Left hindlimb (tissue), 1 donor: ENCODE data around the gene NAB1.

Experiments used
- DNase-seq: peaks from one replicate; pipeline ENCODE4 v3.0.0-alpha.2; 2018

The NAB1 gene

DNA sequence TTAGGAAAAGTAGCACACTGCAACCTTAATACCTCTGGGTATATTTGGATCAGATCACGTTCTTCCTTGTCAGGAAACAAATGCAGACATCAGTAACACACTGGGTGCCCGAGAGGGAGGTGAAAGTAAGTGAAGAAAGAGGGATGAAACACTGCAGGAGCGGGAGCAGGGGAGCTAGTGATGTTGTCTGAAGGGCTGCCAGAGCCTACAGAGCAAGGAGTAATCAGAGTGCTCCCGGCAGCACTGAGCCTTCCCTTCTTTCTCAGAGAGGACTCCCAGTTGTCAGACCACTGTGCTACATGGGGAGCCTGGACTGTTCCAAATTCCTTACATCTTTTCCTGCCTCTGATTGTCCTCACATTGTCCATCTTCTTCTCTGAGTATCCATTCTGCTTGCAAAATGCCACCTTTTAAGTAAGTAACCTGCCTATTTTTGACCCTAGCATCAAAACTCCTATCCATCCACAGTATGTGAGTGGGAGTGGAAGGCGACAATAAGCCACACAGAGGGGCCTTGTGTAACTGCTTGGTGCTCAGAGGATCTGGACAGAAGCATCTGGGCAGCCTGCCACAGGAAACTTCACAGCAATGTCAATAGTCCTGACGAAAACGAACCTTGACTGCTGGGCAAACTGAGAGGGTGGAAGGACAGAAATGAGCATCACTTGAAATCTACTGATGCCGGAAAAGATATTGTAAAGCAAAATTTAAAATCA lies 10.8 kb upstream of the NAB1 start:
- no peak for DNase-seq

DNA sequence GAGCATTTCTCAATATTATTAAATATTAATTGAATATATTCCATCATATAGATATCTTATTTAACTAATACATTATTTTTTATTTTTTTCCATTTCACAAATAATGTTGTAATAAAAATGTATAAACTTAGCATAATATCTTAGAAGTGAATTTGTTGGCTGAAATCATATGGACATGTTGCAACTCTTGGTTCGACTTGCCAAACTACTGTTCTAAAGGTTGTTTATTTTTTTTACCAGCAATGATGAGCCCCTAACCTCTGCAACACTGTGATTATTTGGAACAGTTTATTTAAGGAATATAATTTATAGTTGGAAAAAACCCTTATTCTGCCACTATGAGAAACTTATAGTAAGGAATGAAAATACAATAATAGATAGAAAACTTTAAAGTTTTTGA lies 8.8 kb upstream of the NAB1 start:
- DNase-seq, result no peak

DNA sequence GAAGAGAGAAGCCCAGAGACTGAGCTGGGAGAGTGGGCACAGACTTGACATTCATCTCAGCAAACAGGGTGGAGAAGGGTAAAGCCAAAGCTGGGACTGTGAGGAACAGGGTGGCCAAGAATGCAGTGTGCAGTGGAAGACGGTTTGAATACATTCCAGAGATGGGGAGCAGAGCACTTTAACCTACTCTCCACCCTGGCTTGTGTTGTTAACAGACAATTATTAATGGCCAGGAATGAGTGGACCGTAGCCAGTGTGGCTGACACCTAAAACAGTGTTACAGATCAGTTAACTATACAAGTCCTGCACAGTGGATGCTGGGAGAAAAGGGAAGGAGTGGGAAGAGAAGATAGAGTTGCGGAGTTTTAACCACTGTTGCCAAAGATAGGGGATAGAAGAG lies 7.4 kb upstream of the NAB1 start:
- DNase-seq, result no peak

DNA sequence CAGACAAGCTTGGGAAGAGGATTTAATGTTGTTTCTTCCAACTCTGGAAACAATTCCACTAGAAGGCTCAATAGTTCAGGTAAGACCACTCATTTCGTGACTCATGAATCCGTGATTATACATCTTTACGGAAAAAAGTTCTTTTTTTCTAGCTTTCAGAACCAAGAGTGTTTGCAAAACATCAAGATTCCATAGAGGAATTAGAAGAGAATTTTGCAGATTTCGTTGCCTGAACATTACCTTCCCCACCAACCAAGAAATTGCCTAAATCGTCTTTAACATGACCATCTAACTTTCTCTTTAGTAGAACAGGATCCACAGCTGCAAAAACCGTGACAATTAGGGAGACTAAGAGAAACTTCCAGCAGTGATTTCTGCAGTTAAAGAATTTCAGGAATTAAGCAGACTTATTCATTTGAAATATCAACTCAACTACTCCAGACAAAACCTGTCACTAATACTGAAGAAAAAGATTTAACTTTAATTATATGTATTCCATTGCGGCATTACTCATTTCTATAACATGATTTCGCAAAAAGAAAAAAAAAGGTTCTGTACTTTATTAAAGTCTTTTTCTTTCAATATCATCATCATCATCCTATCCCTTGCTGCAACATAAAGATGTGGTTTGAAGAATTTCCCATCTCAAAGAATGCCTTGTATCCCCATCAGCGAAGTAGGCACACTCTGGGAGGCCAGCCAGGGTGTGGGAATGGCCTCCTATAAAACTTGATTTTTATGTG lies 1.9 kb upstream of the NAB1 start:
- peak; percentile 39 for DNase-seq

DNA sequence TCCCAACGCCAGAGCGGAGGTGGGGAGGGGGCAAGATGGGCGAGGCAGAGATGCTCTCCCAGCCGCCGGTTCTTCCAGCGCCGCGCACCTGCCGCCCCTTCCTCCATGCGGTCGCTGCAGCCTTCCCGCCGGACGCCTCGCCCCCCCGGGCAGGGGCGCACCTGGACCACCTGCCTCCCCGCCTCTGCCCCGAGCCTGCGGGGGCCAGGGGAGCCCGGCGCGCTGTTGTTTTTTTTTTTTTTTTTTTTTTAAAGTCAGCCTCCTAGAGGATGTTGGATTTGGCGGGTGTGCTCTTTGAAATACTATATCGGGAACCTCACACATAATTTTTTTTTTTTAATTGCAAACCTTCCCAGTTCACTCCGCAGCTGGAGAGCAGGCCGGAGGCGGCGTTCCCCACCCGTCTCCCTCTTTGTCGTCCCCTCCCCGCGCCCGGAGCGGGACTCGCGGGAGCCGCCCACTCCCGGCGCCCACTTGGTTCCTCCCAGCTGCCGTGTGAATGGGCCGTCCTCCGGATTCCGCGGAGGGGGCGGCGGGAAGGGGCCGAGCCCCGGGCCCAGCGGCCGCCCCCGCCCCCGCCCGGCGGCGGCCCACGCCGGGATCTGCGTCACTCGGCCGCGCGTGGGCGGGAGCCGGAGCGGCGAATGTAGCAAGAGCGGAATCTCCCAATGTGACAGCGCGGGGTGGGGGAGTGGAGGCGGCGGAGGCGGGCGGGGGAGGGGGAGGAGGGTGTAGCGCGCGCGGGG lies 421 bp upstream of the NAB1 start:
- peak; percentile 92 for DNase-seq

DNA sequence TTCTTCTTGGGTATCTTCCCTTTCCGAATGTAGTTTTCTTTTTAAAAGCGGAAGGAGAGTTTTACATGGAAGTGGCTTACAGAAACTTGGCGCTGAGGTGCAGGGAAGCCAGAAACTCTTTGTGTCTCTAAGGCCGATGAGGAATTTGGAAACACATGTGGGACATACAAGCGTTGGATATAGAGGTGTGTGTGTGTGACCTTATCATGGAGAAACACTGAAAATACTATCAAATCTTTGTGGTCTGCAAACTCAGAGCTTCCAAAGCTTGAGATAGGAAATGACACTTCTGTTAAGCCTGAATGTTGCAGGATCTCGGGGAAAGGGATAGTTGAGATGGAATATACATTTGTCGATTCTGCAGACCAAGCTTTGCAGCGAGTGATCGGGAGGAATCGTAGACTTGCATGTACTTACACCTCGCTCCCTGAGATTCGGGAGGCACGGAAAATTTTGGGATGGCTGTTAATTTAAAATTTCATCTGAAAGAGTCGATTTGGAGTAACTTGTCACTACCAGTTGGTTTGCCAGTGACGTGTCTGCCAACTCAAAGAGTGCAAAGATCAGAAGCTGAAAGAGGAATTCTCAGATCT lies 1.0 kb downstream of the NAB1 start:
- peak; percentile 40 for DNase-seq

DNA sequence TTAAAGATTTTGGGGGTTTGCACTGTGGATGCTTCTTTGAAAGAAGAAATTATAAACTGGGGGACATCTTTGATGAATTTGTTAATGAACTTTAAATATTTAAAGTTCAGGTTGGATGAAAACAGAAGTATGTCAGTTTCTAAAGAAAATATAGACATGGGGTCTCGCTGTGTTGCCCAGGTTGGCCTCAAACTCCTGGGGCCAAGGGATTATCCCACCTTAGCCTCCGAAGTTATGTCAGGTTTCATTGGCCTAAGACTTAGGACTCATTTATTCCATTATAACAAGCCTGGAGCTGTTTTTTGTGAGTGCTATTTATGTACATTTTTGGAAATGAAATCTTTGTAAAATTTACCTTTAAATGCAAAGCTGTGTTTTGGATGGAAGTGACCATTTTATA lies 2.5 kb downstream of the NAB1 start:
- no peak for DNase-seq

DNA sequence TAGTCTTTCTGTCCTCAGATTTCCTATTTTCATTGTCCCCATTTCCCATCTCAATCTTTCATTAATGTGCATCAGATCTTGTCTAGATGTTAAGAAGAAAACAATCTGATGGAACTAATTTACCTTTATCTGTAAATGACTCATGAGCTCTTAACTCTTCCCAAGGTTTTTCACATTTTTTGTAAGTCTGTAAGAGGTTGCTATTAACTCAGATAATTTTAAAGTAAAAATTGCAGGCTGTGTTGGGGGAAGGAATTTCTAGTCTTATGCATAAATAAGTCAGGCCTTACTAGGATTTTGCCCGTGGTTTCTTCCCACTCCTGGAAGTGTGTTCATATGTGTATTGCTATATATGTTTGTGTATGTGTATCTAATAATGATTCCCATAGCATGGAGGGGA lies 4.3 kb downstream of the NAB1 start:
- DNase-seq, result no peak

DNA sequence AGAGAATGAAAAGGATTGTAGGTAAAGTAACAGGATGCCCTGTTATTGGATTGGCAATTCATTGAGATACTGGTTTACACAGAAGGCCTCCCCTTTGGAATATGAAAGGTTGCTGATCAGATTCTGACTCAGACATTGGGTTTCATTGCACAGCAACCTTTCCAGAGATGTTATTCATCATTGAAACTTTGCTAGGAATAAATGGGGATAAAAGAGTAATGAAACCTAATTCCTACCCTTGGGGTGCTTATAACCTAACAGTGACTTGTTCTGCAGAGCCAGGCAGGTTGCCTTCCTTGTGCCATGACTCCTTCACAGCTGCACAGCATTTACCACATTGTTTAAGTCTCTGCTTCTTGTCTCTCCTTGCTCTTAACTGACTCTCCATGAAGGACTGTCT lies 5.0 kb downstream of the NAB1 start:
- DNase-seq, result no peak

DNA sequence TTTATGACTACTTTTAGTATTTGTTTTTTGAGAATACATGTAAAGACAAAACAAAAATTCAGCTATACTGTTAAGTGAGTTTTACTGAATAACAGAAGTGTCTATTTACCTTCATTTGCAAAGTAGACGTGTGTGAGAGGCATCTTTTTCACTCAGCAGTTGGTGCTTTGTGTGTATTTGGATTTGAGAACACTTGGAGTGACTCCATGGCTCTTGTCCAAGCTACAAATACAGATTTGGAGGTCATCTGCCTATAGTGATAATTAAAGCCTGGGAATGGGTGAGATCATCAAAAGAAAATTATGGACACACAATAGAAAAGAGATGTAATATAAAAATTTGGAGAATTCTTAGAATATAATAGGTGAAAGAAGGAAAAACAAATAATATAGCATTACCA lies 6.2 kb downstream of the NAB1 start:
- DNase-seq, result no peak

DNA sequence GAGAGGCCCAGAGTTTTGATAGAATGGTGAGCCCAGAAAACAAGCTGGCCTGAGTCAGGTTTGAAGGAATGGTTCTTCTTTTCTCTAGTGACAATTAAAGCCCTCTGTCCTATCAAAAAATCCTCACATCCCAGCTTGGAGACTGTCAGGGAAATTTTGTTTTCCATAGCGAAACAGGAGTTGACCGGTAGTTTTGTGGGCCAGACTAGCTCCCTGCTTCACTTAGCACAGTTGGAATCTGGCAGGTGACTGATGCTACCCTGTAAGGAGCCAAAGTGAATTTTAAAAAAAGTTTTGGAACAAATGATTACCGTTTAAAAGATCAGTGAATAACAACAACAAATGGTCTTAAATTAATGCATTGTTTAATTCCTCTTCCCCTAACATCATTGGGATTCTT lies 6.7 kb downstream of the NAB1 start:
- no peak for DNase-seq

DNA sequence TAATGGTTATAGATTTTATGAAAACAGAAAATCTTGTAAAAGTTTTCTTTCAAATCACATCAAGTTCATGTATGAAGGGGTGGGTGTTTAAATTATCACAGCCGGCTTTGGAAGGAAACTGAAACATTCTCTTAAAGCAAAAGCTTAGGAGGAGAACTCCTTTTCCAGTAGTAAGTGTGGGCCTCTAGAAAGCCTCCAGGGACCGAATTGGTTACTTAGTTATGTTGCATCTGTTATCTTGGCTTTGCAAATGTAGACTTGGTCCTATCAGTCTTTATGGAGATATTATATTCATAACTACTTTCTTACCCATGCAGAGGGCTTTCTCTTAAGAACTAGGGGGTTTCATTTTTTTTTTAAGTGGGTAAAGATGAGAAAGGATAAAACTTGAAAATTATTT lies 7.4 kb downstream of the NAB1 start:
- no peak for DNase-seq

DNA sequence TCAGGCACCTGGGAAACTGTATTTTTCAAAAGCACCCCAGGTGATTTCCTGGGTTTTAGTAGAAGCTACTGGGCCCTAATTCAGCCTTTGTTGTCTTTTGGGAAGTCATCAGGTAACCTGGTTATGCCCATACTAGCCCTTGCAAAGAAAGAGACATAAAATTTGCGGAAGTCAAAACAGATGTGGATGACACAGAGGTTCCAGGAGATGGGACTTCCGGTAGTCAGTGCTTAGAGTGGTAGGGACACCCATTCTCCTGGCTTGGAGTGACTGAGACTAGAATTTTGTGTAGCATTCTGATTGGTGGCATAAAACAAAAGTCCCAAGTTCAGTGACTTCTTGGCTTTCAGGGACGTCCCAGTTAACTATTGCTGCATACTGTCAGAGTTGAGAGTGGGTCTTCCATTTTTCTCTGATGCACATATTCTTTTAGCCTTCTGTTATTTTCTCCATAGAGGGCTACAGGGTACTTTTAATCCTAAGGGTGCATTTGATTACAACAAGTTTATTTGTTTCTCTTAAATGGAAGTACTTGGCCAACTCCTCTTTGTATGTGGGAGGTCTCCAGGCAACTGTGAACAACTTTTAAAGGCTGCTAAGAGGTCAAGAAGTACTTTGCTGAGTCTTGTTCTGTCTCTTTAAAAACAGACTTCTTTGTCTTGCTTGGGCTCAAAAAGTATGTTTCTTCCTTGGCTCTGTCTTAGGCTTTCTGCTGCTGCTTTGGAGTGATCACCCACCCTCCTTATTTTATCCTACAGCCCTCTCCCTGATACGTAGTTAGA lies 8.8 kb downstream of the NAB1 start:
- DNase-seq, result no peak

DNA sequence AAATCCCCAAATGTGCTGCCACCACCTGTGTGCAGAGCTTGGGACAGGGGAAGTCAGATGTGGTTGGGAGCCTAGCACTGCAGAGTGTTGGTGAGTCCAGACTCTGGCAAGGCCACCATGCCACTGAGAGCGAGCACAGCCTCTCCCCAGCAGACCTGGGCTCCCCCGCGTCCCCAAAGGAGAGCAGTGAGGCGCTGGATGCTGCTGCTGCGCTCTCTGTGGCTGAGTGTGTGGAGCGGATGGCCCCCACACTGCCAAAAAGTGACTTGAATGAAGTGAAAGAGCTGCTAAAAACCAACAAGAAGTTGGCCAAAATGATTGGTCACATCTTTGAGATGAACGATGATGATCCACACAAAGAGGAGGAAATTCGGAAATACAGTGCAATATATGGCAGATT lies 10.7 kb downstream of the NAB1 start:
- no peak for DNase-seq

DNA sequence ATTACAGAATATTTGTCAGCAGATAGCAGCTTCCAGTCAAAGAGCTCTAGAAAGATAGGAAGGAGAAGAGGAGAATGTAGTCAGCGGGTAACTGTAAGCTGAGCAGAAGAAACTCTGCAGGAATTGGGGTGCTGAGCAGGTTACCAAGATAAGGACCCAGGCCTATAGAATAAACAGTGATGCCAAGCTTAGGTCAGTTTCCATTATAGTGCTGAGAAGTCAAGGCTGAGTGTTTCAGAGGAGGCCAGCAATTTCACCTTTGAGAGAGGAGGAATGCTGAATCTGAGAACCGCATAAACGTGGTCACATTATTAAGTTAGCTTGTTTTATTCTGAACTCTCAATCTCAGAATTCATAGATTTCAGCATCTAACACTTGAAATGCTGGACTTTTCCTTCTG lies 13.9 kb downstream of the NAB1 start:
- DNase-seq, result no peak

DNA sequence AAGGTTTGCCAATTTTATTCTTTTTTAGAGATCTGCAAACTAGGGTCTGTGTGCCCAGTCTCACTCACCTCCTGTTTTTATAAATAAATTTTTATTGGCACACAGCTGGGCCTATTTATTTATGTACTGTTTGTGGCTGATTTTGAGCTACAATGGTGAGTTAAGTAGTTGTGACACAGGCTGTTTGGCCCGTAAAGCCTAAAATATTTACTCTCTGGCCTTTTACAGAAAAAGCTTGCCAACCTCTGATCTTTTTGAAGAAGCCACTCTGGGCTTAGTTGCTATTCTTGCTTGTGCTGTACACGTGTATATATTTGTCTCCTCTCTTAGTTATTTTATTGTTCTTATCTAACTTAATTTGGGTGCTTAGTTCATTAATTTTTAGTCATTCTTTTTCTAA lies 14.5 kb downstream of the NAB1 start:
- no peak for DNase-seq

DNA sequence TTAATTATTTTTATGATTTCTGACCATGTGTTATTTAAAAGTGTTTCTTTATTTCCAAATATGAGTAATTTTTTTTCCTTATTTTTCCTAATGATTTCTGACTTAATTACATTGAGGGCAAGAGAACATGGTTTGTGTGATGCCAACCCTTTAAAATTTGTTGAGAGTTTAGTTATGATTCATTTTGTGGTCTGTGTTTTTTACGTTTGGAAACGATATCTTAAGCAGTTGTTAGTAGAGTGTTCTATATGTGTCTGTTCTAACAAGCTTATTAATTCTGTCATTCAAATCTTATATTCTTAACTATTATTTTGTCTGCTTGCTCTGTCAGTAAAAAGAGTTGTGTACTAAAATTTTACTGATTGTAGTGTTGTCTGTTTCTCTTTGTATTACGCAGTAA lies 15.0 kb downstream of the NAB1 start:
- DNase-seq, result no peak

DNA sequence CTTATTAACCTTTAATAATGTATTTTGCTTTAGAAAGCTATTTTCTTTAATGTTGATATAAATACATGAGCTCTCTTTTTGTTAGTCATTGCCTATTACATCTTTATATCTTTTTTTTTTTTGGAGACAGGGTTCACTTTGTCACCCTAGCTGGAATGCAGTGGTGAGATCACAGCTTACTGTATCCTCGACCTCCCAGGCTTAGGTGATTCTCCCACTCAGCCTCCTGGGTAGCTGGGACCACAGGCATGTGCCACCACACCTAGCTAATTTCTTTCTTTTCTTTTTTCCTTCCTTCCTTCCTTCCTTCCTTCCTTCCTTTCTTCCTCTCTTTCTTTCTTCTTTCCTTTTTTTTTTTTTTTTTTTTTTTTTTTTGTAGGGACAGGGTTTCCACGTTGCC lies 15.4 kb downstream of the NAB1 start:
- DNase-seq, result no peak

DNA sequence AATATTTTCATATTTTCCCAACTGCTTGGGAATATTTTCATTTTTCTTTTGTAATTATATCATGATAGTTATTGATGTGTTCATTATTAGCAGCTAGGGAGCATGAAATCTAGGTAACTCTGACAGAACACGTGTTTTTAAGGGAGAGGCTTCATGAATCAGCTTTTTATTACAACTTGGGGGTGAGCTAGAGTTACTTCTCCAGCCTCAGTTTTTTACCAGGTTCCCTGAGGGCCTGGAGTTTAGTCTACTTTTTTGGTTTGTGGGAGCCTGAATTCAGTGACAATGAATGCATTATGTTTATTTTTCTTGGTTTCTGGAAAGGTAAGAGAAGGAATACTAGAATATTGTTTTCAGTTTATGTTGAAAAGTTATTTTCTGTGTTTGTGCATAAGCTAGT lies 18.0 kb downstream of the NAB1 start:
- no peak for DNase-seq

DNA sequence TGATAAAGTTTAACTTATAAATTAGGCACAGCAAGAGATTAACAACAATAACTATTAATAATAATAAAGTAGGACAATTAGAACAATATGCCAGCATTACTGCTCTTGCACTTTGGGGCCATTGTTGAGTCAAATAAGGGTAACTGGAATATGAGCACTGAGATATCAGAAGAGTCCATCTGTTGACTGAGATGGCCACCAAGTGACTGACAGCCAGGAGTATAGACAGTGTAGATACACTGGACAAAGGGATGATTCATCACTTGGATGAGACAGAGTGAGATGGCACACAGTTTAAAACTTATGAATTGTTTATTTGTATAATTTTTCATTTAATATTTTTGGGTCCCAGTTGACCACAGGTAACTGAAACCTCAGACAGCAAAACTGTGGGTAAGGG lies 20.0 kb downstream of the NAB1 start:
- DNase-seq, result no peak

DNA sequence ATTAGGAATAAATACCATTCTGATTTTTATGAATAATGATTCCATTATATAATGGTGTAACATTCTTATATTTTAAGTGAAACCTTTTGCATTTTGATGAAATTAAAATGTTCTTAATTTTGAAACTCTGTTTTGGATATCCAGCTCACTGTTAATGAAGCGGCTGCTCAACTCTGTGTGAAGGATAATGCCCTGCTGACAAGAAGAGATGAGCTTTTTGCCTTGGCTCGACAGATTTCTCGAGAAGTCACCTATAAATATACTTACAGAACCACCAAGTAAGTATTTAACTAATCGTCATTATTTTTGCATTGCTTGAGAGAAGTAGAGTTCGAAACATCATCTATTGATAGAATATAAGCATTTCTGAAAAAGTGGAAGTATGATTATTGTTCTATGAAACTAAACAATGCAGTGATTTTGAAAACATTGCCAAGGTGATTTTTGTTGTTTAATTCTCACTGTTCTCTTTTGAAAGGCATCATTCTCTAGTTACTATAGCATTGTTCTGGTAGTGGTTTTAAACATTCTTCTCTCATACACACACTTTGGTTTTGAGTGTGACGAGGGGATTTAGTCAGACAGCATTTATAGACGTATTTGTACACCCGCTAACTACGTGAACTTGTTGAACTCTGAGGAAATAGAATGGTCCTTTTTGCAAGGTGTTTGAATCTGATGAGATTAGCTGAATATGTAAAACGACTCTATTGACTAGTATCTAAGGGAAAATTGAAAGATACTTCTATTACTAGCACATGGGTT lies 21.5 kb downstream of the NAB1 start:
- no peak for DNase-seq
